NB4 (cell line): ENCODE measurements around the gene NDEL1.

ENCODE experiments used
- DNase-seq: peaks from one replicate; pipeline ENCODE4 v3.0.0; 2010; ENCODE audit warnings: low read depth
- H3K4me3 ChIP-seq: one replicate; pipeline ENCODE4 v1.5.1; 2011; ENCODE audit warnings: mild to moderate bottlenecking, low read depth, low read length, moderate library complexity
- MYC ChIP-seq: IDR thresholded peaks from 2 replicates; pipeline ENCODE4 v1.6.1; 2011; ENCODE audit warnings: low read depth, low read length
- POLR2A ChIP-seq: IDR thresholded peaks from 2 replicates; pipeline ENCODE4 v1.6.1; 2011; ENCODE audit warnings: mild to moderate bottlenecking; ENCODE audit not compliant: insufficient read length; ENCODE audit errors: extremely low read depth
- TF ChIP-seq, protein P1 (sequence below): IDR thresholded peaks from 2 replicates; pipeline ENCODE4 v1.6.1; 2011; ENCODE audit warnings: low read depth, low read length
- TF ChIP-seq, protein P2 (sequence below): IDR thresholded peaks from one replicate; pipeline ENCODE4 v1.5.1; 2012; ENCODE audit warnings: low read depth, low read length

The NDEL1 gene

DNA sequence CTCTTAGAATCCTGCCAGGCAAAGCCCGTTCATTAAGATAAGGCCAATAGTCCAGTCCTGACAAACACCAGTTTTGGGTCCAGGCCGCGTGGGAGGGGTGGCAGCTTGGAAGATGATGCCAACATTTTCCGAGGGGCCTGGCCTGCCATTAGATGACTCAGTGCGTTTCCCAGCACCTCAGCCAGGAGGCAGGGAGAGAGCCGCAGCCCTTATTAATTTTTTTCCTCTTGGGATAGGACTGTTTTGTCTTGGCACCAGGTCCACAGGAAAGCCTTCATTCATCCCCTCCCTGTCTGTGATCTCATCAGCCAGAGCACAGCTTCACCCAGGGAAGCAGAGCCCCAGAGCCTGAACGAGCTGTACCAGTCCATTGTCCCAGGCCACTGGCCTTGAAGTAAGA lies 4.7 kb upstream of the NDEL1 start:
- DNase-seq = no peak
- TF ChIP-seq, protein P1, sequence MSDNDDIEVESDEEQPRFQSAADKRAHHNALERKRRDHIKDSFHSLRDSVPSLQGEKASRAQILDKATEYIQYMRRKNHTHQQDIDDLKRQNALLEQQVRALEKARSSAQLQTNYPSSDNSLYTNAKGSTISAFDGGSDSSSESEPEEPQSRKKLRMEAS = no peak
- TF ChIP-seq, protein P2, sequence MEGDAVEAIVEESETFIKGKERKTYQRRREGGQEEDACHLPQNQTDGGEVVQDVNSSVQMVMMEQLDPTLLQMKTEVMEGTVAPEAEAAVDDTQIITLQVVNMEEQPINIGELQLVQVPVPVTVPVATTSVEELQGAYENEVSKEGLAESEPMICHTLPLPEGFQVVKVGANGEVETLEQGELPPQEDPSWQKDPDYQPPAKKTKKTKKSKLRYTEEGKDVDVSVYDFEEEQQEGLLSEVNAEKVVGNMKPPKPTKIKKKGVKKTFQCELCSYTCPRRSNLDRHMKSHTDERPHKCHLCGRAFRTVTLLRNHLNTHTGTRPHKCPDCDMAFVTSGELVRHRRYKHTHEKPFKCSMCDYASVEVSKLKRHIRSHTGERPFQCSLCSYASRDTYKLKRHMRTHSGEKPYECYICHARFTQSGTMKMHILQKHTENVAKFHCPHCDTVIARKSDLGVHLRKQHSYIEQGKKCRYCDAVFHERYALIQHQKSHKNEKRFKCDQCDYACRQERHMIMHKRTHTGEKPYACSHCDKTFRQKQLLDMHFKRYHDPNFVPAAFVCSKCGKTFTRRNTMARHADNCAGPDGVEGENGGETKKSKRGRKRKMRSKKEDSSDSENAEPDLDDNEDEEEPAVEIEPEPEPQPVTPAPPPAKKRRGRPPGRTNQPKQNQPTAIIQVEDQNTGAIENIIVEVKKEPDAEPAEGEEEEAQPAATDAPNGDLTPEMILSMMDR = no peak
- TF ChIP-seq POLR2A (no peak), MYC (no peak)
- no peak overlapping the region for H3K4me3 ChIP-seq

DNA sequence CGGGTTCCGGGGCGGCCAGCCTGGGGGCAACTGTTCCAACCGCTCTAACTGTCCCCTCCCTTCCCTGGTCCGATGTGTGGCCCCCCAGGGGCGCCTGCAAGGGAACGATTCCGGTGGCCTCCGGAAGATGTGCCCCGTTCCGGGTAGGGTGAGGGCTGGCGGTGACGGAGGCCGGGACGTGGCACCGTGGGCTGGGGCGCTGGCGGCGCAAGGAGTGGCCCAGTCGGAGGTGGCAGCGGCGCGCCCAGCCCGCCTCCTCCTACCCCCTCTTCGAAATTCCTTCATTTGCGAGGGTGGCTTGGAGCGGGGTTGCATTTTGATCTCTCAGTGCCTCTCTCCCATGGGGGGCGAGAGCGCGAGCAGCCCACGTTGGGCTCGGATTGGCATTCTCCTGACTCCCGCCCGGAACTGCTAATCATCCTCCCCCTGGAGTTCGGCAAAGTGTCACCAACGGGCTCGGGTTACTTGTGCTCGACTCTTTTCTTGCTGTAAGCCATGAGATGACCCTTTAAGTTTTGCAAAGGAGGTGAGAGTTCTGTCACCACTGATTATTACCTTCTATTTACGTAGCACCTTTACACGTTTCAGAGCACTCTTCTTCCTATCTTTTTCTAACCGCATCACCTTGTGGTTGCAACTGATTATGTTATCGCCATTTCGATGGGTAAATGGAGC lies 622 bp downstream of the NDEL1 start:
- peak; percentile 55 for DNase-seq
- peak overlapping the region; percentile 88 for H3K4me3 ChIP-seq
- 0 out of 2 replicates have a peak, but pooled peaks have one; percentile 9 for TF ChIP-seq MYC
- no peak for TF ChIP-seq POLR2A
- TF ChIP-seq, protein P1 = no peak
- TF ChIP-seq, protein P2 = no peak

DNA sequence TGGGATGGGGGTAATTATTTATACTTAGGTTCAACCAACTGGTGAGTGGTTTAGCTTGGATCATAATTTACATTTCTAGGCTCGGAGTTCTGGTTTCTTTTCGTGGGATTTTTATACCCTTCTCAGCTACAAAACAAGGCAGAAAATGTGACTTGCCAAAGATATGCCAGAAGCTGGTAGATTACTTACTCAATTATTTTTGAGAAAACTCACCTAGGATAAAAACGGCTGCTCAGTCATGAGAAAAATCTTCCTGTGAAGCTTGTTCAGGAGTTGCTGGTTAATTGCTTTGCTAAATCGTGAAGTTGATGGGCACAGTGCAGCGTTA lies 1.1 kb downstream of the NDEL1 start:
- peak overlapping the region; percentile 88 for H3K4me3 ChIP-seq
- TF ChIP-seq, protein P1 = no peak
- TF ChIP-seq MYC = no peak
- DNase-seq = no peak

DNA sequence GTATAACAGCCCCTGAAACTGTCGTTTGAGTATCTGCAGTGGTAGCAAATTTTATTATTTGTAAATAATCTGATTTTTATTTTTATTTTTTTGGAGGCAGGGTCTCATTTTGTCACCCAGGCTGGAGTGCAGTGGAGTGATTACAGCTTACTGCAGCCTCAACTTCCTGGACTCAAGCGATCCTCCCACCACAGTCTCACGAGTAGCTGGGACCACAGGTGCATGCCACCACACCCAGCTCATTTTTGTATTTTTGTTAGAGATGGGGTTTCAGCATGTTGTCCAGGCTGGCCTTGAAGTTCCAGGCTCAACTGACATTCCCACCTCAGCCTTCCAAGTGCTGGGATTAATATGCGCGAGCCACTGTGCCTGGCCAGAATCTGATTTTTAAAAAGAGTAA lies 2.8 kb downstream of the NDEL1 start:
- TF ChIP-seq, protein P2 = no peak
- no peak for TF ChIP-seq POLR2A
- TF ChIP-seq MYC = no peak
- TF ChIP-seq, protein P1 = no peak
- H3K4me3 ChIP-seq = no peak overlapping the region
- DNase-seq = no peak

DNA sequence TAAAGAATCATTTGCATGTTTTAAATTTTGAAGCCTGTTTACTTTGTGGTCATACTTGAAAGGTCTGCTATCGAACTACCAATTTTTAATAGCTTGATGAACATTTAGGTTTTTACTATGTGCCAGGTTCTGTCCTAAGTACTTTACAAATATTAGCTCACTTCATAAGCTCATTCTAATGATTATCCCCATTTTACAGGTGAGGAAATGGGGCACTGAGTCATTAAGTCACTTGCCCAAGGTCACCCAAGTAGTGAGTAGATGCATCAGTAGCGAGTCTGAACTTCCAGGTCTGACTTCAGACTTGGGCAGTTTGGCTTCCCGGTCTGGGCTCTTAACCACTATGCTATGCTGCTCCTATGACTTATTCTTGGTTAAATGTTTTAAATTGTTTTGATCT lies 4.0 kb downstream of the NDEL1 start:
- no peak for DNase-seq
- TF ChIP-seq POLR2A (no peak), MYC (no peak)
- TF ChIP-seq, protein P1 = no peak
- TF ChIP-seq, protein P2 = no peak
- no peak overlapping the region for H3K4me3 ChIP-seq

DNA sequence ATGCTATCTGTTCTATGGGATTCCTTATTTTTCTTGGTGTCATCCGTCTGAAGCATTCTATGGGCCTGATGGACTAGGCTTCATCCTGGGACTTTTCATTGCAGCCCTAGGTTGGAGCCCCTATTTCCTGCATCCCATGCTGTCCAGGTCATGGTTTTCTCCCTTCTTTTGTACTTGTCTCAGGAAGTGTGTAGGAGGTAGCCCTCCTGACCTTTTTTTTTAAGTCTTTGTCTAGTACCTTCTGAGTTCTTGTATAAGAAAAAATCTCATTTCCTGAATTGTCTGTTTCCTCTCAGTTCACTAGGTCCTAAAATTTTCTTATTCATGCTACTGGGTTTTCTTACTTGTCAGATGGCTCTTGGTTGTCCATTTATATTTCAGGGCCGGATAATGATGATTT lies 6.0 kb downstream of the NDEL1 start:
- TF ChIP-seq, protein P2 = no peak
- TF ChIP-seq, protein P1 = no peak
- TF ChIP-seq POLR2A (no peak), MYC (no peak)
- H3K4me3 ChIP-seq = no peak overlapping the region
- DNase-seq = no peak
